Measurements from ENCODE around the gene SUSD1.
"Not testable (repeated sequence)": the region's sequence is repeated elsewhere in the genome, so short reads cannot be mapped to it uniquely, and the experiment has no call there.

DNA sequence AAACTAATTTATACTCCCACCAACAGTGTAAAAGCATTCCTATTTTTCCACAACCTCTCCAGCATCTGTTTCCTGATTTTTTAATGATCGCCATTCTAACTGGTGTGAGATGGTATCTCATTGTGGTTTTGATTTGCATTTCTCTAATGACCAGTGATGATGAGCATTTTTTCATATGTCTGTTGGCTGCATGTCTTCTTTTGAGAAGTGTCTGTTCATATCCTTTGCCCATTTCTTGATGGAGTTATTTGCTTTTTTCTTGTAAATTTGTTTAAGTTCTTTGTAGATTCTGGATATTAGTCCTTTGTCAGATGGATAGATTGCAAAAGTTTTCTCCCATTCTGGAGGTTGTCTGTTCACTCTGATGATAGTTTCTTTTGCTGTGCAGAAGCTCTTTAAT, 15.2 kb upstream of the SUSD1 start:
- TF ChIP-seq POLR2A (conservative IDR thresholded peaks at IDR 0.05); MAFF (IDR thresholded peaks at IDR 0.05; ENCODE audit: low read length); HDAC2 (IDR thresholded peaks at IDR 0.05); MAX (CRISPR knock-in tag; IDR thresholded peaks at IDR 0.05); ZKSCAN1 (IDR thresholded peaks at IDR 0.05; ENCODE audit: low read depth, low read length): not testable (repeated sequence)

All from K562 (cell line).